HCT116 (cell line): ENCODE data around the gene ZFP36. TPM values are rescaled to one million over a fixed set of nuclear protein-coding genes. Genes with fewer than 3 reads are reported as not detected.

ENCODE experiments used
- ATAC-seq: fragments of 200-7000 bp; cut with Tn5 transposase; 2 replicates; pipeline ENCODE4 v1.9.1; 2020; ENCODE audit warnings: mild to moderate bottlenecking, moderate library complexity
- BruUV-seq: library from RNA; stranded (reverse); fragments of 400-500 nt; replicated peaks from 2 replicates; lab custom pipeline; 2021; lab: Mats Ljungman, UMichigan
- CTCF ChIA-PET: fragments of 300-600 bp; sonication (Branson Sonifier 250); formaldehyde crosslinking; loops from one replicate; lab custom pipeline; 2021; ENCODE audit warnings: antibody characterized with exemption; lab: Charles Lee
- POLR2A ChIA-PET: fragments of 300-600, 350-600 bp; sonication (Branson Sonifier 250); formaldehyde crosslinking; loops from one replicate; lab custom pipeline; 2021; ENCODE audit warnings: antibody characterized with exemption; lab: Charles Lee
- RAD21 ChIA-PET, 2 experiments: fragments of 300-600 bp; sonication (Branson Sonifier 250); formaldehyde crosslinking; loops; one replicate each; lab custom pipeline; 2023; ENCODE audit warnings: low total read pairs in 2 of 2; ENCODE audit not compliant: uncharacterized antibody in 2 of 2, unreplicated experiment in 2 of 2, low non-redundant PET in 1 of 2; lab: Charles Lee
- DNase-seq: peaks from one replicate; pipeline ENCODE4 v3.0.0-alpha.2; 2010; ENCODE audit warnings: low read depth, low spot score
- H2AFZ ChIP-seq: fragments of 200-600 bp; shearing (Covaris generic), sonication (generic); 2 replicates; pipeline ENCODE4 v1.6.1; 2017; ENCODE audit warnings: low read depth, mixed run types, mixed read lengths, antibody characterized with exemption, low read length; ENCODE audit not compliant: poor library complexity, severe bottlenecking
- H3K27ac ChIP-seq: 2 replicates; pipeline ENCODE4 v1.5.1; 2012; ENCODE audit warnings: low read depth, low read length
- H3K27me3 ChIP-seq: fragments of 200-600 bp; sonication (generic); 2 replicates; pipeline ENCODE4 v1.6.1; 2016; ENCODE audit warnings: mixed run types, low read length, mixed read lengths; ENCODE audit not compliant: insufficient read depth
- H3K36me3 ChIP-seq, 2 experiments: fragments of 200-500 bp in 1 of 2; fragments of 200-600 bp in 1 of 2; sonication (Bioruptor generic) in 1 of 2; sonication (generic) in 1 of 2; 2 replicates each; pipeline versions ENCODE4 v1.5.1 to v1.6.1; 2014 to 2016; ENCODE audit warnings: low read length in 2 of 2, inconsistent platforms in 1 of 2, mixed read lengths in 1 of 2, mixed run types in 1 of 2; ENCODE audit not compliant: insufficient read depth in 2 of 2, control insufficient read depth in 1 of 2
- H3K4me1 ChIP-seq, 2 experiments: fragments of 200-600 bp in 1 of 2; sonication (generic) in 1 of 2; 2 replicates each; pipeline versions ENCODE4 v1.5.1 to v1.6.1; 2012 to 2017; ENCODE audit warnings: low read length in 2 of 2, inconsistent platforms in 1 of 2, mild to moderate bottlenecking in 1 of 2, mixed read lengths in 1 of 2, mixed run types in 1 of 2, moderate library complexity in 1 of 2; ENCODE audit not compliant: insufficient read depth in 2 of 2, control insufficient read depth in 1 of 2
- H3K4me2 ChIP-seq: fragments of 200-600 bp; sonication (generic); 2 replicates; pipeline ENCODE4 v1.6.1; 2017; ENCODE audit warnings: mixed run types, low read length, mixed read lengths
- H3K4me3 ChIP-seq, 2 experiments: fragments of 200-600 bp in 1 of 2; sonication (generic) in 1 of 2; replicated peaks in 1 of 2; 2 replicates each; pipeline ENCODE4 v1.5.1; 2011 to 2016; ENCODE audit warnings: low read length in 2 of 2, control low read depth in 1 of 2, low read depth in 1 of 2, mild to moderate bottlenecking in 1 of 2, mixed read lengths in 1 of 2, mixed run types in 1 of 2
- H3K79me2 ChIP-seq: fragments of 200-600 bp; sonication (generic); 2 replicates; pipeline ENCODE4 v1.6.1; 2017; ENCODE audit warnings: mild to moderate bottlenecking, mixed run types, low read length, moderate library complexity, mixed read lengths; ENCODE audit not compliant: insufficient read depth
- H3K9ac ChIP-seq: fragments of 200-600 bp; sonication (generic); 2 replicates; pipeline ENCODE4 v1.6.1; 2016; ENCODE audit warnings: low read length, mixed read lengths
- H3K9me2 ChIP-seq: fragments of 200-600 bp; sonication (generic), shearing (Covaris generic); 2 replicates; pipeline ENCODE4 v1.6.1; 2017; ENCODE audit warnings: mixed run types, mild to moderate bottlenecking, moderate library complexity; ENCODE audit not compliant: insufficient read depth
- H3K9me3 ChIP-seq, 2 experiments: fragments of 200-500 bp in 1 of 2; fragments of 200-600 bp in 1 of 2; sonication (Bioruptor generic) in 1 of 2; sonication (generic) in 1 of 2; 2 replicates each; pipeline ENCODE4 v1.6.1; 2014 to 2017; ENCODE audit warnings: low read length in 2 of 2, mixed read lengths in 2 of 2, inconsistent platforms in 1 of 2, low read depth in 1 of 2, mild to moderate bottlenecking in 1 of 2, mixed run types in 1 of 2, moderate library complexity in 1 of 2; ENCODE audit not compliant: control insufficient read depth in 1 of 2, insufficient read depth in 1 of 2
- H4K20me1 ChIP-seq: fragments of 200-600 bp; sonication (generic), shearing (Covaris generic); 2 replicates; pipeline ENCODE4 v1.6.1; 2017; ENCODE audit warnings: mixed run types, mild to moderate bottlenecking, moderate library complexity; ENCODE audit not compliant: insufficient read depth
- CBX3 ChIP-seq: IDR thresholded peaks from 2 replicates; pipeline ENCODE4 v1.6.1; 2012; ENCODE audit warnings: low read depth
- CEBPB ChIP-seq: IDR thresholded peaks from 2 replicates; pipeline ENCODE4 v1.6.1; 2012; ENCODE audit warnings: low read depth
- ELF1 ChIP-seq: IDR thresholded peaks from 2 replicates; pipeline ENCODE4 v1.6.1; 2012; ENCODE audit warnings: low read depth, borderline replicate concordance
- EZH2phosphoT487 ChIP-seq: fragments of 200-600 bp; IDR thresholded peaks from 2 replicates; pipeline ENCODE4 v1.6.1; 2018; ENCODE audit warnings: antibody characterized with exemption, borderline replicate concordance
- FOSL1 ChIP-seq: IDR thresholded peaks from 2 replicates; pipeline ENCODE4 v1.6.1; 2012; ENCODE audit warnings: low read depth
- POLR2A ChIP-seq: IDR thresholded peaks from 2 replicates; pipeline ENCODE4 v1.7.0; 2011; ENCODE audit warnings: borderline replicate concordance; ENCODE audit not compliant: insufficient read depth, insufficient read length; ENCODE audit errors: extremely low read depth
- POLR2AphosphoS5 ChIP-seq: IDR thresholded peaks from 2 replicates; pipeline ENCODE4 v1.6.1; 2011; ENCODE audit warnings: mild to moderate bottlenecking, low read depth, low read length, moderate library complexity
- RAD21 ChIP-seq: IDR thresholded peaks from 2 replicates; pipeline ENCODE4 v1.6.1; 2012; ENCODE audit warnings: low read depth, mild to moderate bottlenecking
- SIN3A ChIP-seq: IDR thresholded peaks from 2 replicates; pipeline ENCODE4 v1.6.1; 2012; ENCODE audit warnings: low read depth
- SP1 ChIP-seq: IDR thresholded peaks from 2 replicates; pipeline ENCODE4 v1.6.1; 2012; ENCODE audit warnings: low read depth
- SRF ChIP-seq: IDR thresholded peaks from 2 replicates; pipeline ENCODE4 v1.6.1; 2012; ENCODE audit warnings: low read depth
- ZFX ChIP-seq: fragments of 450-650 bp; IDR thresholded peaks from 2 replicates; pipeline ENCODE4 v1.6.1; 2017
- ZNF274 ChIP-seq: fragments of 200-500 bp; sonication (Bioruptor generic); IDR thresholded peaks from 2 replicates; pipeline ENCODE4 v1.6.1; 2014; ENCODE audit warnings: mild to moderate bottlenecking, low read depth, low read length, inconsistent platforms
- intact Hi-C: fragments of 100-400 bp; cut with micrococcal nuclease; formaldehyde crosslinking; loops from 2 replicates; pipeline ENCODE4 v1.10.0; 2022
- total RNA-seq: library from RNA; stranded (reverse); gene quantifications from one replicate; pipeline ENCODE4 v1.2.1, GENCODE V29; 2021; ENCODE audit not compliant: unreplicated experiment
- TF ChIP-seq, protein P1 (sequence below): IDR thresholded peaks from 2 replicates; pipeline ENCODE4 v1.6.1; 2012
- TF ChIP-seq, protein P2 (sequence below): IDR thresholded peaks from 2 replicates; pipeline ENCODE4 v1.6.1; 2012
- TF ChIP-seq, protein P3 (sequence below), 3 experiments: fragments of 200-600 bp in 1 of 3; sonication (generic) in 1 of 3; IDR thresholded peaks in 2 of 3; conservative IDR thresholded peaks in 1 of 3; 2 replicates each; pipeline ENCODE4 v1.5.1; 2012 to 2017; ENCODE audit warnings: low read depth in 2 of 3, low read length in 2 of 3, antibody characterized with exemption in 1 of 3, borderline replicate concordance in 1 of 3, control low read depth in 1 of 3, mild to moderate bottlenecking in 1 of 3, mixed read lengths in 1 of 3, mixed run types in 1 of 3, moderate library complexity in 1 of 3; ENCODE audit not compliant: insufficient read depth in 1 of 3

Gene ZFP36
- total RNA-seq, 1 experiment from 2014 or later: 131 TPM

DNA sequence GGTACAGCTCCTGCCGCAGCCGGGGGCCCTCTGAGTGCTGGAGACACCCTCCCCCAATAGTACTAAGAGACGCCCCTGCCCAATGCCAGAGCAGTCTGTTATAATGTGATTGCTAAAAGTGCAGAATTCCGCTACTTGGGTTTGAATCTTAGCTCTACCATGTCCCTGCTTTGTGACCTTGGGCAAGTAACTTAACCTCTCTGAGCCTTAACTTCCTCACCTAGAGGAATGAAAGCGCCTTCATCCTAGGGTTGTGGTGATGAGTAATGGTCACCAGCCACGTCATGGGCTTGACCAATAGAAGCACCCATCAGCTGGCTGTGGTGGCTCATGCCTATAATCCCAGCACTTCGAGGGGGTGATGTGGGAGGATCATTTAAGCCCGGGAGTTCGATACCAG, 12.4 kb downstream of the ZFP36 start:
- Histone ChIP-seq H3K9ac (no peak overlapping the region), H3K4me1 (peaks cover 3 to 8% of the 10 kb centered on the region in 2 experiments; a peak in 3 of 4 replicates), H3K27ac (no peak overlapping the region), H4K20me1 (no peaks in the 10 kb centered on the region), H3K27me3 (no peaks in the 10 kb centered on the region), H3K9me3 (no peaks in the 10 kb centered on the region), H3K4me3 (no peak overlapping the region), H3K79me2 (no peaks in the 10 kb centered on the region)
- ATAC-seq: no peak
- RAD21 ChIA-PET: no interaction called here
- TF ChIP-seq RAD21 (no peak), FOSL1 (no peak), EZH2phosphoT487 (no peak), ELF1 (no peak), SIN3A (no peak), ZFX (no peak), POLR2AphosphoS5 (no peak), SP1 (no peak), ZNF274 (no peak)
- TF ChIP-seq, protein P1, sequence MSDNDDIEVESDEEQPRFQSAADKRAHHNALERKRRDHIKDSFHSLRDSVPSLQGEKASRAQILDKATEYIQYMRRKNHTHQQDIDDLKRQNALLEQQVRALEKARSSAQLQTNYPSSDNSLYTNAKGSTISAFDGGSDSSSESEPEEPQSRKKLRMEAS: no peak
- TF ChIP-seq, all 23 proteins: peak for 0
- H3K36me3 ChIP-seq: 0 out of 4 replicates have a peak, but pooled peaks cover 0 to 4% of the 10 kb centered on the region in 2 experiments
- no peak for DNase-seq
- no TSS peak for BruUV-seq
- H2AFZ ChIP-seq: no peak overlapping the region
- POLR2A ChIA-PET: interaction anchor here (1.3 to 3.4 kb wide), 3 partner anchors 8 to 17 kb away, joined by 3 to 17 read pairs (median 7); partner anchors contain the start of gene RPS16
- no peaks in the 10 kb centered on the region for H3K9me2 ChIP-seq
- H3K4me2 ChIP-seq: no peak overlapping the region
- intact Hi-C loops: no loop called here
- CTCF ChIA-PET: no interaction called here

DNA sequence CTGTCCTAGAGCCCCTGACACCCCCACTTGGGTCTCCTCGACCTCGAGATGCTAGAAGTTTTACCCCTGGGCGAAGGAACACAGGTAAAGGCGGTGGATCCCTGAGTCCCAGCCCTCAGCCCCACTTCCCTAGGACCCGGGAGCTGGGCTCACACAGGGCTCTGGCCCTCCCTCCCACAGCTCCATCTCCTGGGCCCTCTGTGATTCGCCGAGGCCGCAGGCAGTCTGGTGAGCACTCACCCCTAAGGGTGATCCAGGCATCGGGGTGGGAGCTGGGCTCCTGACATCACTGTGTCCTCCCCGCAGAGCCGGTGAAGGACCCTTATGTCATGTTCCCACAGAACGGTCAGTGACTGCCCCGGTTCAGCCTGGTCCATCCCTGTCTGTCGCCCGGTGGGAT, 14.1 kb downstream of the ZFP36 start:
- ATAC-seq (no peak), DNase-seq (no peak)
- Histone ChIP-seq H3K9me2 (no peaks in the 10 kb centered on the region), H3K36me3 (0 out of 4 replicates have a peak, but pooled peaks cover 0 to 4% of the 10 kb centered on the region in 2 experiments), H3K4me1 (peaks cover 0 to 4% of the 10 kb centered on the region in 2 experiments; a peak in 2 of 4 replicates), H3K27me3 (no peaks in the 10 kb centered on the region), H3K4me2 (no peak overlapping the region), H3K4me3 (no peak overlapping the region), H3K27ac (no peak overlapping the region), H2AFZ (no peak overlapping the region), H3K9me3 (no peaks in the 10 kb centered on the region), H3K9ac (no peak overlapping the region), H3K79me2 (no peaks in the 10 kb centered on the region), H4K20me1 (no peaks in the 10 kb centered on the region)
- ChIA-PET RAD21 (no interaction called here), CTCF (interaction anchor here (1.3 kb wide), 1 partner anchor 23 kb away, joined by 4 read pairs; no protein-coding TSS in a partner anchor), POLR2A (interaction anchor here (1.4 to 3.4 kb wide), 2 partner anchors 8 to 15 kb away, joined by 3 to 17 read pairs; partner anchors contain the start of gene RPS16)
- intact Hi-C loops: no loop called here
- BruUV-seq: no TSS peak
- TF ChIP-seq SRF (no peak), CBX3 (no peak), RAD21 (no peak), CEBPB (no peak), POLR2A (no peak), ZFX (no peak)
- TF ChIP-seq, protein P2, sequence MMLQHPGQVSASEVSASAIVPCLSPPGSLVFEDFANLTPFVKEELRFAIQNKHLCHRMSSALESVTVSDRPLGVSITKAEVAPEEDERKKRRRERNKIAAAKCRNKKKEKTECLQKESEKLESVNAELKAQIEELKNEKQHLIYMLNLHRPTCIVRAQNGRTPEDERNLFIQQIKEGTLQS: no peak
- TF ChIP-seq, protein P3, sequence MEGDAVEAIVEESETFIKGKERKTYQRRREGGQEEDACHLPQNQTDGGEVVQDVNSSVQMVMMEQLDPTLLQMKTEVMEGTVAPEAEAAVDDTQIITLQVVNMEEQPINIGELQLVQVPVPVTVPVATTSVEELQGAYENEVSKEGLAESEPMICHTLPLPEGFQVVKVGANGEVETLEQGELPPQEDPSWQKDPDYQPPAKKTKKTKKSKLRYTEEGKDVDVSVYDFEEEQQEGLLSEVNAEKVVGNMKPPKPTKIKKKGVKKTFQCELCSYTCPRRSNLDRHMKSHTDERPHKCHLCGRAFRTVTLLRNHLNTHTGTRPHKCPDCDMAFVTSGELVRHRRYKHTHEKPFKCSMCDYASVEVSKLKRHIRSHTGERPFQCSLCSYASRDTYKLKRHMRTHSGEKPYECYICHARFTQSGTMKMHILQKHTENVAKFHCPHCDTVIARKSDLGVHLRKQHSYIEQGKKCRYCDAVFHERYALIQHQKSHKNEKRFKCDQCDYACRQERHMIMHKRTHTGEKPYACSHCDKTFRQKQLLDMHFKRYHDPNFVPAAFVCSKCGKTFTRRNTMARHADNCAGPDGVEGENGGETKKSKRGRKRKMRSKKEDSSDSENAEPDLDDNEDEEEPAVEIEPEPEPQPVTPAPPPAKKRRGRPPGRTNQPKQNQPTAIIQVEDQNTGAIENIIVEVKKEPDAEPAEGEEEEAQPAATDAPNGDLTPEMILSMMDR (IDR thresholded peaks at IDR 0.05 in 2 of 3, conservative IDR thresholded peaks at IDR 0.05 in 1 of 3; ENCODE audit: borderline replicate concordance in 1 of 3, insufficient read depth in 1 of 3, low read depth in 2 of 3, low read length in 2 of 3): no peak
- TF ChIP-seq, protein P1: no peak
